HT-29 (cell line): ENCODE results near the gene KCNJ10. TPM values are rescaled to one million over a fixed set of nuclear protein-coding genes. Genes with fewer than 3 reads are reported as not detected.

Source experiments
- DNase-seq: peaks from one replicate; pipeline ENCODE4 v3.0.0-alpha.2; 2015; ENCODE audit warnings: low spot score
- total RNA-seq: library from RNA; depleted of rRNA; stranded (reverse); fragments of >200 nt; shearing (Covaris generic); gene quantifications from 2 replicates; pipeline ENCODE4 v1.2.3, GENCODE V29; 2014

The KCNJ10 gene
- total RNA-seq, 1 experiment from 2014 or later: not detected

DNA sequence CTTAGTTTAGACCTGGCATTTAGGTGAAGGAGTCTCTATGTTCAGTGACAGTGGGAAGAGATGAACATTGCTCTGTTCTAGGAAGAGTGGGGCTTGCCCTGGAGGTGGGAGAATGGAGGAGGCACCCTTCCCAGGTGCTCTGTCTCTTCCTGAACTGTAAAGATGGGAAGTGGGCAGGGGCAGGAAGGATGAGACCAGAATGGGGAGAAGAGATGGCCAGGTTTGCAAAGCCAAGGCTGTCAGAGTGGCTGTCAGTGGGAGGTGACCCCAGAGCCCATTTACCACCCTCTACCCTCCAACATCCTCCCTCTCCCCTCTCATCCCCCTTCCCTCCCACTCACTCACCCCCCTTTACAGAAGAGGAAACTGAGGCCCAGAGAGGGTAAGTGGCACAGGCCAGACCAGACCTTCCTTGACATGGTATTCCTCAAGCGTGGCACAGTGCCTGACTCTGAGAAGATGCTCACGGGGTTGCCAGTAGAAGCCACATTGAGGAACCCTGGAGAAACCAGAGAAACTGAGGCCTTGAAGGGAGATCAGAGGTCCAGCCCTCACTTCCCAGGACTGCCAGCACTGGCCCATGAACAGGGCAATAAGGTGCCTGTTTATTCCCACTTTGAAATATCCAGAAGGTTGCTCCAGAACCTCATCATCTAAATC, 29.9 kb upstream of the KCNJ10 start:
- DNase-seq: no peak

DNA sequence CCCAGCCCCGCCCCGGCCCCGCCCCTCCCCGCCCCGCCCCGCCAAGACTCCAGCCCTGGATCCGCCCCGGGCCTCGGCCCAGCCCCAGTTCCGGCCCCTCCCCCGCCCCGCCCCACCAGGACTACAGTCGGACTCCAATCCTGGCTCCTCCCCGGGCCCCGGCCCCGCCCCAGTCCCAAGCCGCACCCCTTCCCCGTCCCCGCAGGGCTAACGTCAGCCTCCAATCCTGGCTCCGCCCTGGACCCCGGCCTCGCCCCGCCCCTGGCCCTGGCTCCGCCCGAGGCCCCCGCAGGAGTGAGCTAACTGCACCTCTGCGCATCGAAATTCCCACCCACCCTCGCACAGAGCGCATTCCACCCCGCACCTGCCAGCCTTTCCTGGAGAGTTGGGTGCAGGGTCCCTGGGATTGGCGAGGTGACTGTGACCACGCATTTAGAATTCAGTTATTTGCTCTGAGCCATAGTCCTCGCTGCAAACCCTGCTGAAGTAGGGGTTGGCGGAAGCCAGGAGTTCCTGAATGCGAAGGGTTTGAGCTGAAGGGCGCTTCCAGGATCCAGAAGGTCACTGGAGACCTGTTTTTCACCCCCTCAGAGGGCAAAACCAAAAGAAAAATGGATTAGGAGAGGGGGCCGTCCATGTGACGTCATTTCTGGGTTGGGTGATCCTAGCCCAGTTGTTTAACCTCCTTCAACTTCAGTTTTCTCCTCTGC, 29.0 kb upstream of the KCNJ10 start:
- DNase-seq: peak; percentile 90

DNA sequence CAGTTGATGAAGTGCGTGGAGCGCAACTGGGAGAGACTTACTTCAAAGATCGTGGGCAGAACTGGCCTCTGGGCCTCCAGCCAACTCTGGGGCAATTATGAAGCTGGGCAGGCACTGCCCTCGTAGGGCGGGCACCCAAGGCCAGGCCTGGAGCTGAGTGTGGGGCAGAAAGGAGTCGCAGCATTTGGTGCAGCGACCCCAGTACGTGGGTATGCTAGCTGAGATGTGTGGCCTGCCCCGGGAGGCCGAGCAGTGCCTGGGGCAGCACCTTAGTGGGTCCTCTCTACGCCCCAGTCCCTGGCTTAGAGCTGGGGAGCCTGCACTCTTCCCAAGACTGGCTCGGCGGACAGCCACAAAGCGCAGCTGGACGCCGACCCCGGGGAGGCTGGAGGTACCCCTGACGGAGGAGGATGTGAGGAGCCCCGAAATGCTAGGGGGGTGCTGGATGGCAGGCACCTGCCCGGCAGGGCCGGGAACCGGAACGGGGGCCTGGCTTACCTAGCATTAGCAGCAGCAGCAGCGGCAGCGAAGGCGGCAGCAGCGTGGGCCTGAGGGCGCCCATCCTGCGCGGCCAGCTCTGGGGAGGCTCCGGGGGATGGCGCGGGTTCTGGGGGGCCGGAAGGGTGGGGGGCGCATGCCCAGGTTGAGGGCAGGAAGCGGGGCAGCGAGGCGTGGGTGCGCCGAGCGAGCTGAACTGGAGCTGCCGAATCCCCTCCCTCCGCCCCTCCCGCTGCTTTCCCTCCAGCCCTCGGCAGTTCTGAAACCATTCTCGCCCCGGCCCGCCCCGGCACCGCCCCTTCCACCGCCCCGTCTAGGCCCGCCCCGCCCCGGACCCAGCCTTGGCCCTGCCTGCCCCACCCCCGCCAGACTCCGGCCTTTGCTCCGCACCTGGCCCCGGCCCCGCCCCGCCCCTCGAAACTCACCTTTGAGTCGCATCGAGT, 28.2 kb upstream of the KCNJ10 start, which contains the start of gene IGSF8:
Gene IGSF8, minus strand, starts transcription at position 709 of the 941 bp plus-strand sequence. Its CDS starts 147 bp downstream, at position 562.
- peak; percentile 74 for DNase-seq

DNA sequence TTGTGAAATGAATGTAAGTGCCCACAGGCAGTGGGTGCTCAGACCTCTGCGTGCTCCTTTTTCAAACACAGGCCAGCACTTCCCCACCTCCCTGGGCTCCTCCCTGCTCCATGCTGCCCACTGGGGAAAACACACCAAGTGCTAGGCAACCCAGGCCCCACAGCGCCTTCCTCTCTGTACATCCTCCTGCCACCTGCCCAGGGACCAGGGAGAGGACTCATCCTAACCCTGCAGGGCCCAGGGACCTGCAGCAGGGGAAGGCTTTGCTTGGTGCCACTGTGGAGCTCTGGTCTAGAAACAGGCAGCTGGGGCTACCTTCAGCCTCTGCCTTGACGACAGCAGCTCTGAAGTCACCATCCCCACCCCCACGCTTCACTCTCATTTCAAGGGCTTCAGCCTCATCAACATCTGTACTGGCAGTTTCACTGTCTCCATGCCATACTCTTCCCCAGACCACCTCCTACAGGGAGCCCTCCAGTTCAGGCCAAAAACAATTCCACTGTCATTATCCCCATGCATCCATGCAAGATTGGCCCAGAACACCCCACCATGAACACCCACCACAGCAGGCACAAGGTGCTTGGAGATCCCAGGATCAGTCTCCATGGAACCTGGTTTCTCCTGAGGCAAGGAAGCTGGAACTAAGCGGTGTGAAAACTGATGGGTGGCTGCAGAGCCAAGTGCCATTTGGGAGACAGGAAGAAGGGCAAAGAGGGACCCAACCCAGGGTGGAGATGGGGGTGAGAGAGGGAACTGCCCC, 27.4 kb upstream of the KCNJ10 start:
- no peak for DNase-seq

DNA sequence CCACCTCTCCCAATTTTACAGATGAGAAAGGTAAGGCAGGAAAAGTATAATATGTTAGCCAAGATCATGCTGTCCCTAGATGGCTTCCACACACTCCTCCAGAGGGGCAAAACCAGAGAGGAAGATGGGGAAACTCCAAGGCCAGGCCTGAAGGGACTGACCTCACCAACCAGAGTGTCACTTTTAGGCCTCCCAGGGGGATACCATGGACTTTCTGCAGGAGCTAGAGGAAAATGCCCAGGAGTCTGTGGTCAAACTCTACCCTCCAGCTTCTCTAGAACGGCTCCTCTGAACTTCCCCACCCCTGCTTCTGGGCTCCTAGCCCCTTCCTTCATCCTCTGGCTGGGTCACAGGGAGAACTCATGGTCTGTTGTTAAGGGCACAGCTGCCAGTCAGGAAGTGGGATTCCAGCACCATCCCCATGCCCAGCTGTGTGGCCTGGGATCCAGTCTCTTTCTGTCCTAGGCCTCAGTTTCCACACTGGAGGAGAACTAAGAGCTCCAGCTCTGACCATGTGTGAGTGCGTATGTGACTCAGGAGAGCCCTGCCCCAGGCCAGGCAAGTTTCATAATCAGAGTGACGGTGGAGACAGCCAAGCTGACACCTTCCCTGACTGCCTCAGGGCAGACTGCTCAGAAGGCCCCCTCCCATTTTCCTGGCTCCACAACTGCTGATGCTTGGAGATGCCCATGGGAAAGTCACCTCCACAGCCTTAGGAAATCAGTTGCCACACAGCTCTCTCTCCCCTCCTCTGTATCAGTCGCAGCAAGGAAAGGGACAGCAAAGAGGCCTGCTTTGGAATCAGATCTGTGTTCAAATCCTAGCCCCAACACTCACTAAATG, 26.5 kb upstream of the KCNJ10 start:
- DNase-seq: no peak

DNA sequence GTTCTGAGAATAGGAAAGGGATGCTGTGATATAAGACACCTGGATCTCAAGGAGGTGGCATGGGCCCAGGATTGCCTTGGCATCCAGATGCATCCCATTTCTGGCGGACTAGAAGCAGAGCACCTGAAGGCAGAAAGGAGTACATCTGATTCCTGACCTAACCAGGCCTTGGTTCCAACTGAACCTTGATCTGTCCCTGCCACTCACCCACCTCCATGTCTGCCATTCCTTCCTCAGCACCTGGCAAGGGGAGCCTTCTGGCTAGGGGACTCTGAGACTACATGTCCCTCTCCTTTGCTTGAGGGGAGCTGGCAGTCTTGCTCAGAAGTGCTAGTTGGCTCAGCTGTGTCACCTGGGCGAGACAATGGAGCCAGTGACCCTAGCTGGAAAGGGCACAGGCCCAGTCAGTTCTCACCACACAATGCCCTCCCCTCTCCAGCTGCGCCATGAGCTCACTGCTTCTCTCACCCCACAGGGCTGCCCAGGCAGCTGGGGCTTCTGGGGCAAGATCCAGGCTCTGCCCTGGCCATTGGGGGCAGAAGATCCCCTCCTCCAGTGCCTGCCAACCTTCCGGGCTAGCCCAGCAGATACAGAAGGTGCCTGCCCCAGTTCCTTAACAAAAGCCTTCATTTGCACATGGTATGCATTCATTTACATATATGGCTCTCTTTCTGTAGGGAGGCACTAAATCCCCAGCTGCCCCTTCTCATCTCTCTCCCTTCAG, 25.6 kb upstream of the KCNJ10 start:
- no peak for DNase-seq

DNA sequence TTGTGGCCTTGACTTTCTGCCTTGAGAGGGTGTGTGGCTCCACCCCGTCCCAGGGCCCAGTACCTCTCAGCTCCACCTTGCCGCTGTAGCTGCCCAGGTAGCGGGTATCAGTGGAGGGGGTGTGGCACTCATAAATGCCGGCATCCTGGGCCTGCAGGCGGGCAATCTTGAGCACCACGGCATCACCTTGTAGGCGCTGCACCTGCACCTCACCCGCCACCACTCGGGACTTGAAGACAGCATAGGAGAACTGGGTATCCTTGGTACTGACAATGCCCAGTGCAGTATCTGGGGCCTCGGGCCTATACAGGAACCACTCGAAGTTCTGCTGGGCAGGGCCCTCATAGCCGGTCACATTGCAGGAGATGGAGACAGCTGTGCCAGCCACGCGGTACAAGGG, 24.8 kb upstream of the KCNJ10 start:
- DNase-seq: no peak

DNA sequence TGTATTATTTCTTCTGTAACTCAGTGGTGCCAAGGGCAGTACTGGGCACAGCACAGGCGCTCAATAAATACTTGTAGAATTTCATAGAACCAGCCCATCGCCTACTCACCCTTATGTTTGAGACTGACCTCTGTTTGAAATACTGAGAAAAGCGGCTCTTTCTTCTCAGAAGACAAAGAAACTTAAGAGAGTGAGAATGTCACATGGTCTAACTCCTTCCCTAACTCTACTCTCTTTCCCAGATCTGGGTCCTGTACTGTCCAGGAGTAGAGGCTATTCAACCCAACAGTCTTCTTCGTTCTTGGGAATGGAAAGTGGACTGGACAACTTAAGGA, 24.3 kb upstream of the KCNJ10 start:
- no peak for DNase-seq

DNA sequence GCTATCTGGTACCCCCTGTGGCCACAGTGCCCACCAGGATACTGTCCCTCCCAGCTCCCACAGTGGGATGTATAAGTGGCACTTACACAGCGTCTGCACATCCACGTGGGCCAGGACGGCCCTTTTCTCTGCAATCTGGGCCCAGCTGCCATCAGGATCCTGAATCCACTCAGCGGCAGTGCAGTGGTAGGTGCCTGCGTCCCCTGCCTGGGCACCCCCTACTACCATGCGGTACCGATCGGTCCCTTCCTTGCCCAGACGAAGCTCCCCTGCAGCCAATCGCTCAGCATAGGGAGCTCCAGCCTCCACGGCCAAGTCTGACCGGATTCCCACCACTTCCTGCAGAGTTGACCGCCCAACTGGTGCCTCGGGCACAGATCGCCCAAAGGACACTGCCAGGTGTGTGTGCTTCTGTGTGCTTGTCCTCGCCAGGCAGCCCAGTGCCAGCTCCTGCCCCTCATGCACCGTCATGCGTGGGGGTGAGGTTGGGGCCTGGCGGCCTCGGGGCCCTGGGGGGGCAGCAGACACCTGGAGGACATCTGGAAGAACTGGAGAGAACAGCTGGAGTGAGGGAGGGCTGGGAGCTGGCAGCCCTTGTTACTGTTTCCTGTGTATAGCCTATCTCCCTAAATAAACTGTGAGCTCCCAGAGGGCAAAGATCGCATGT, 23.8 kb upstream of the KCNJ10 start:
- no peak for DNase-seq

DNA sequence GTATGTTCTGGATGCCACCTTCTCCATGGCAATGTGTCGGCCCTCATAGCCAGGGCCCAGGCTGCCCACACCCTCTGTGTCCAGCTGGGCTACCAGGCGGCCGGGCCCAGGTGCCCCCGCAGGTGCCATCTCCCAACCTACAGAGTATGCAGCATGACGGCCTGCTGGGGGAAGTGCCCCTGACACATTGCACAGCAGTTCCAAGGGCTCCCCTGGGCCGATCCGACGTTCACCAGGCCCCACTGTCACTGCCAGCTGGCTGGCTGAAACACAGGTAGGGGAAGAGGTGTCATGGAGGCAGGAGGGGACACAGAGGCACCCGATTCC, 23.1 kb upstream of the KCNJ10 start:
- no peak for DNase-seq

DNA sequence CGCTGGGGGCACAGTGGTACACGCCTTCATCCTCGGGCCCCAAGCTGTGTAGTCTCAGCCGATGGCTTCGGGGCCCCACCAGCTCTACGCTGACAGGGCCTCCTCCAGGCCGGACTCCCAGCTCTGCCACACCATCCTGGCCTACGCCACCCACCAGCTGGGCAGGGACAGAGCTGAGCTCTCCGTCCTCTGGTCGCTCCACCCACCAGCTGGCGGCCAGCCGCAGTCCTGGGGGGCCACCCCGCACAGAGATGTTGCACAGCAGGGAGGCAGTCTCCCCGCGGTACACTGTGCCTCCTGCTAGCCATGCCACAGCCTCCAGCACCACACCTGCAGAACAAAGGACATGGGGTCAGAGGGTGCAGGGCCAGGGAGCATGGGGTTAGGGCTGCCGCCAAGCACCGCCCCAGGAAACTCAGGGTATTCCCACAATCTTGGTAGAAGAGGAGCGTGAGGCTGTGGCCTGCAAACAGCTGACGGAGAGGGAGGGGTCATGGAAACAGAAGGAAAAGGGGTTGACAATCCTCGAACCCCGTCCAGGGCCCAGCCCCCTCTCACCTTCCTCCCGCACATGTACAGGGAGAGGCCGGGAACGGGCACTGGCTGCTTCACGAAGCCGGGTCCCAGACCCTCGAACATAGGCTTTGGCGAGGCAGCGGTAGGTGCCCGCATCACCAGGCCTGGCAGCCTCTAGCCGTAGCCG, 22.6 kb upstream of the KCNJ10 start:
- no peak for DNase-seq

DNA sequence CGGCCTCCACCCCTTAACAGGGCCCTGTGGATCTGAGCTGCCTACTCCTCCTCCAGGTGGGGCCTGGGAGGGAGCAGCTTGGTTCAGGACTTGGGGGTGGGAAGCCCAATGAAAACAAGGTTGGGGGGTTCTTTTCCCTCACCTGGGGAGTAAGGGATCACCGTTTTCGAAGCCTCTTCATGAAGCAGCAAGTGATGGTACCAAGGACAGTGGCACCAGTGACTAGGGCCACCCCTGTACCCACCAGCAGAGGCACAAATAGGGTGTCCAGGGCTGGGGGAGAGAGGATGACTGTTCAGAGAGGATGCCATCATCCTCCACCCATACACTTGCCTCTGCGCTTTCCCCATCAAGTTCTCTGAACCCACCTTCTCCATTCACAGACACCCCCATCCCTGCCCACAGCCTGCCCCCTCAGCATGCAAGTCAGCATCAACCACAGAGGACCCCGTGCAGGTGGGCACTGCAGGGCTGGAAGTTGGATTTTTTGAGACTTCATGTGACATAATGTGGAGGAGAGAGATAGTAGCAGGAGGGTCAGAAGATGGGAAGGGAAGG, 21.8 kb upstream of the KCNJ10 start:
- DNase-seq: no peak

DNA sequence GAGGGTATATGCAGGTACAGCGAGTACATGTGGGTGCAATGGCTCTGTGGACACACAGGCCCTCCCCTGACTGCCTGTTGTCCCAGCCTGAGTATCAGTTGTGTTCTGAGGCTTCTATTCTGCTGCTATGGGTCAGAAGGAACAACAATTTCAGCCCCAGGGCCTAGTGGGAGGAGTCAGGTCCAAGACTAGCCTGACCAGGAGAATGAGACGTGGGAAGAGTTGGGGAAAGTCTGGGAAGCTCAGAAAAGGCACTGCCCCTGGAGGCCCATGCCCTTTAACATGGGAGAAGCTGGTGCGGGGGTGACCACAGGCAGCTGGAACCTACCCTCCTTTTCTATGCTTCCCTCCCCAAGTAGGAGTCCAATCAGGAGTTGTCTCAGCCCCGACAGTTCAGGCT, 20.8 kb upstream of the KCNJ10 start:
- no peak for DNase-seq

DNA sequence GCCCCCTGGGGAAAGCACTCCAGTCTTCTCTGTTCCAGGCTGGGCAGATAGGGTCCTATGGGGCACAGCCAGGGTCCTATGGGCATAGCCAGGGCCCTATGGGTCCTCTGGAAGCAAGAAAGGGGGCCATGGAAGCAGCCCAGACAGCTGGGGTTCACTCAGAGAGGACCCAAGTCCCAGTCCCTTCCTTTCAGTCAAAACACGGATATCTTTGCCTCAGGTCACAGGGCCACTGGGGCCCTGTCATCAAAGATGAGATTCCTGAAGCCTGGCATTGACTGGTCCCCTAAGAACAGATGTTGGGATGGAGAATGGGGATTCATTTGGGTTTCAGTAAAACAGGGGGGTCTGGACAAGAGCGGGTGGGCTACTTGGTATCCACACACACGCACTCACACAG, 19.9 kb upstream of the KCNJ10 start:
- DNase-seq: no peak

DNA sequence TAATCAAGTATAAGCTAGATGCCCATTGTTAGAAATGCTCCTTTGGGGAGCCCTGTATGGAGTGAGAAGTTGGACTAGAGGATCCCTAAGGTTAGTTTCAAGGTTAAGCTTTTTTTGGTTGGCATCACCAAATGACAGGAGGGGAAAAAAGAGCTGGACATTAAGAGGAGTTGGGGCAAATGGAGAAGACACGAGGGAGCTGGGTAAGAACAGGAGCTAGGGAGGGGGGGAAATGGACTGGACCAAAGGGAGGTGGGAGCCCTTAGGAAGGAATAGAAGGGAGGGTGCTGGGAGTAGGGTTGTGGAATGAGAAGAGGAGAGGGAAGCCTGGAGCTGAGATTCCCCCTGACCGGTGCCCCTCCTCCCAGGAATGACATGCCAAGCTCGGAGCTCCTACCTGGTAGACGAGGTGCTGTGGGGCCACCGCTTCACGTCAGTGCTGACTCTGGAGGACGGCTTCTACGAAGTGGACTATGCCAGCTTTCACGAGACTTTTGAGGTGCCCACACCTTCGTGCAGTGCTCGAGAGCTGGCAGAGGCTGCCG, 17.2 kb upstream of the KCNJ10 start:
- DNase-seq: no peak

DNA sequence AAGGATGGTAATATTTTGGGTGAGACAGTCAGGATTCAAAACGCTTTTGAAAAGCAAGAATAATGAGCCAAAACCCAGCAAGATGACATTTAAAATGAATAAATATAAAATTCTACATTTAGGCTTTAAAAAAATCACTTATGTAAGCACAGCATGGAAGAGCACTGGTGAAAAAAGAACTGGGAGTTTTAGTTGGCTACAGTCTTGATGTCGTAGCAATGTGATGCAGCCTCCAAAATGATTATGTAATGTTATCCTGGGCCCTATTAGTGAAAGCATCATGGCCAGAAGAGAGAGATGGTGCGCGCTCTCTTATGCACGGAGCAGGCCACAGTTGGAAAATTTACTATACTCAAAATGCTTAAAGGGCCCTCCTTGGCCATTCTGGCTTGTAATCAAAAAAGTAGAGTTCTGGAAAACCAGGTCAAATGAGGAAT, 16.5 kb upstream of the KCNJ10 start:
- DNase-seq: no peak

DNA sequence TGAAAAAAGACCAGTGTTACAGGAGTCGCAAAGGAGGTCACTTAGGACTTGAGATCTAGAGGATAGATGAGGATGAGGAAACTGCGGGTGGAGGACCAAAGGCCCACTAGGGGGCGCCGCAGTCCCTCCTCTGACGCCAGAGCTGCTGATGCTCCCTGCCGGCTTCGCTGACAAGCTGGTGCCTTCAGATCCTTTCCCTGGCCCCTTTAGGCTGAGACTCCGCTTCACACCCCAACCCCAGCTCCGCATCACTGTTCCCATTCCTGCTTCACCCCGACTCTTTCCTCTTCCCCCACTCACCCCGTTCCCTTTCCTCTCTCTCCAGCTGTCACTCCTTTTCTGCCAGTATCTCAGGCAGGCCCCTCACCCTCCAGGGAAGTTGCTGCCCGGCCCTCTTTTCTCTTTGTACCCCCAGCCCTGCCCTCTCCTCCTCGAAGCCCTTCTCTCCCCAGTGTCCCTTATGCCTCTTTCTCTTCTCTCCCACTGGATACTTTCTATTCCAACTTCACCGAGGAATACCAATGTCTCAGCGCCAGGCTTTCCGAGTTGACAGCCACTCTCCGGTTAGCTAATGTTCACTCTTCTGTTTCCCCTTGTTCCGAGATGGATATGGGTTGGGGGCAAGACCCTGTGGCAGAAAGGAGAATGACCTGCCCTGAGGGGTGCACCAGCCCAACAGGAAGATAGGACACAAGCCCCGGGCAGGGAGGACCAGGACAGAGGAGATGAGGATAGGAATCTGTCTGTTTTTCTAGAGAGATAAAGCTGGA, 15.9 kb upstream of the KCNJ10 start:
- DNase-seq: peak; percentile 83
